H1 (cell line): ENCODE measurements around the gene BPHL. TPM values are rescaled to one million over a fixed set of nuclear protein-coding genes. Genes with fewer than 3 reads are reported as not detected.

Experiments
- CTCF ChIA-PET: fragments of 300-600 bp; sonication (Branson Sonifier 250); formaldehyde crosslinking; loops from one replicate; lab custom pipeline; 2021; ENCODE audit not compliant: partially characterized antibody; lab: Charles Lee
- POLR2A ChIA-PET: fragments of 300-600 bp; sonication (Branson Sonifier 250); formaldehyde crosslinking; loops from one replicate; lab custom pipeline; 2021; ENCODE audit warnings: inconsistent platforms; ENCODE audit not compliant: partially characterized antibody; lab: Charles Lee
- DNase-seq, 2 experiments: peaks; one replicate each; pipeline versions ENCODE4 v3.0.0 to v3.0.0-alpha.2; 2010 to 2022; ENCODE audit warnings: low spot score in 2 of 2, low read depth in 1 of 2, mixed read lengths in 1 of 2
- FAIRE-seq: peaks from 2 replicates; lab custom pipeline; 2011; peaks lifted over from hg19 to GRCh38; lab: Jason Lieb, UNC
- H2AFZ ChIP-seq: 2 replicates; pipeline ENCODE4 v1.8.1; 2012; ENCODE audit warnings: low read length, inconsistent platforms
- H2AK5ac ChIP-seq: 2 replicates; pipeline ENCODE4 v1.6.1; 2013; ENCODE audit warnings: low read depth, low read length
- H2BK120ac ChIP-seq: replicated peaks from 2 replicates; pipeline ENCODE3; 2013; ENCODE audit warnings: low read depth, low read length, inconsistent platforms
- H2BK12ac ChIP-seq: 2 replicates; pipeline ENCODE4 v1.6.1; 2013; ENCODE audit warnings: low read depth, low read length
- H2BK15ac ChIP-seq: 2 replicates; pipeline ENCODE4 v1.6.1; 2013; ENCODE audit warnings: low read length
- H2BK20ac ChIP-seq: 2 replicates; pipeline ENCODE4 v1.6.1; 2013; ENCODE audit warnings: low read length
- H2BK5ac ChIP-seq: 2 replicates; pipeline ENCODE4 v1.6.1; 2013; ENCODE audit warnings: low read depth, low read length
- H3K14ac ChIP-seq: 2 replicates; pipeline ENCODE4 v1.6.1; 2013; ENCODE audit warnings: inconsistent platforms; ENCODE audit not compliant: insufficient read length
- H3K18ac ChIP-seq: 2 replicates; pipeline ENCODE4 v1.6.1; 2013; ENCODE audit warnings: low read length; ENCODE audit errors: extremely low read depth
- H3K23ac ChIP-seq: 2 replicates; pipeline ENCODE4 v1.6.1; 2013; ENCODE audit warnings: inconsistent platforms; ENCODE audit not compliant: insufficient read length
- H3K23me2 ChIP-seq: 2 replicates; pipeline ENCODE4 v1.6.1; 2013; ENCODE audit warnings: low read depth, low read length
- H3K27ac ChIP-seq: 2 replicates; pipeline ENCODE4 v1.6.1; 2011; ENCODE audit warnings: low read depth, low read length, inconsistent platforms
- H3K27me3 ChIP-seq, 4 experiments: replicated peaks in 1 of 4; 1 replicate in 1 of 4; 2 replicates in 3 of 4; pipeline versions ENCODE4 v1.6.1 to v1.8.1; 2011 to 2013; ENCODE audit warnings: low read length in 3 of 4, mild to moderate bottlenecking in 3 of 4, inconsistent platforms in 2 of 4, mixed read lengths in 2 of 4, moderate library complexity in 1 of 4; ENCODE audit not compliant: control insufficient read depth in 3 of 4, insufficient read depth in 3 of 4; ENCODE audit errors: extremely low read depth in 1 of 4
- H3K36me3 ChIP-seq, 4 experiments: 2 replicates each; pipeline versions ENCODE4 v1.6.1 to v1.8.1; 2011 to 2013; ENCODE audit warnings: mild to moderate bottlenecking in 4 of 4, low read length in 3 of 4, moderate library complexity in 2 of 4, control low read depth in 1 of 4, inconsistent platforms in 1 of 4; ENCODE audit not compliant: insufficient read depth in 4 of 4, control insufficient read depth in 2 of 4
- H3K4ac ChIP-seq: replicated peaks from 2 replicates; pipeline ENCODE3; 2013; ENCODE audit warnings: low read length, low read depth, mixed read lengths, inconsistent platforms; ENCODE audit not compliant: insufficient read length
- H3K4me1 ChIP-seq, 4 experiments: replicated peaks in 1 of 4; 1 replicate in 1 of 4; 2 replicates in 3 of 4; pipeline versions ENCODE4 v1.6.1 to v1.8.1; 2011 to 2013; ENCODE audit warnings: low read length in 3 of 4, inconsistent platforms in 2 of 4, mixed read lengths in 1 of 4; ENCODE audit not compliant: insufficient read depth in 4 of 4, control insufficient read depth in 3 of 4
- H3K4me2 ChIP-seq, 2 experiments: 2 replicates each; pipeline versions ENCODE4 v1.6.1 to v1.8.1; 2011 to 2013; ENCODE audit warnings: low read depth in 2 of 2, low read length in 2 of 2, control low read depth in 1 of 2, inconsistent platforms in 1 of 2, mild to moderate bottlenecking in 1 of 2; ENCODE audit not compliant: insufficient read depth in 1 of 2
- H3K4me3 ChIP-seq, 4 experiments: fragments of 200-600, 300-600 bp in 1 of 4; sonication (generic), shearing (Covaris generic), sonication (Bioruptor Twin) in 1 of 4; 2 replicates each; pipeline versions ENCODE4 v1.5.1 to v1.8.1; 2011 to 2016; ENCODE audit warnings: low read length in 4 of 4, low read depth in 3 of 4, control low read depth in 2 of 4, inconsistent platforms in 2 of 4, mild to moderate bottlenecking in 2 of 4, mixed read lengths in 1 of 4, moderate library complexity in 1 of 4; ENCODE audit not compliant: insufficient read depth in 2 of 4; ENCODE audit errors: extremely low read depth in 1 of 4
- H3K56ac ChIP-seq: replicated peaks from 2 replicates; pipeline ENCODE3; 2013; ENCODE audit warnings: low read depth, mild to moderate bottlenecking, mixed read lengths, low read length, inconsistent platforms; ENCODE audit not compliant: insufficient read length
- H3K79me1 ChIP-seq: 2 replicates; pipeline ENCODE4 v1.6.1; 2013; ENCODE audit warnings: low read depth, low read length, control low read depth
- H3K79me2 ChIP-seq, 2 experiments: 2 replicates each; pipeline versions ENCODE4 v1.6.1 to v1.8.1; 2012 to 2013; ENCODE audit warnings: low read length in 2 of 2, mild to moderate bottlenecking in 2 of 2, inconsistent platforms in 1 of 2; ENCODE audit not compliant: insufficient read depth in 2 of 2, control insufficient read depth in 1 of 2
- H3K9ac ChIP-seq, 4 experiments: replicated peaks in 1 of 4; 1 replicate in 1 of 4; 2 replicates in 3 of 4; pipeline versions ENCODE4 v1.6.1 to v1.8.1; 2011 to 2013; ENCODE audit warnings: low read depth in 3 of 4, low read length in 3 of 4, control low read depth in 2 of 4, mild to moderate bottlenecking in 2 of 4, moderate library complexity in 2 of 4, inconsistent platforms in 1 of 4; ENCODE audit errors: extremely low read depth in 1 of 4
- H3K9me3 ChIP-seq, 2 experiments: 2 replicates each; pipeline versions ENCODE4 v1.6.1 to v1.8.1; 2012 to 2013; ENCODE audit warnings: mild to moderate bottlenecking in 2 of 2, moderate library complexity in 2 of 2, control low read depth in 1 of 2, inconsistent platforms in 1 of 2, low read depth in 1 of 2, low read length in 1 of 2, mixed read lengths in 1 of 2; ENCODE audit not compliant: insufficient read depth in 2 of 2
- H4K20me1 ChIP-seq, 2 experiments: replicated peaks in 1 of 2; 2 replicates each; pipeline versions ENCODE3 to v1.8.1; 2011 to 2013; ENCODE audit warnings: inconsistent platforms in 2 of 2, low read length in 2 of 2, mild to moderate bottlenecking in 1 of 2; ENCODE audit not compliant: insufficient read depth in 2 of 2, control insufficient read depth in 1 of 2
- H4K5ac ChIP-seq: 2 replicates; pipeline ENCODE4 v1.6.1; 2013; ENCODE audit warnings: low read length, low read depth, mixed read lengths, inconsistent platforms; ENCODE audit not compliant: insufficient read length
- H4K8ac ChIP-seq: 2 replicates; pipeline ENCODE4 v1.8.0; 2013; ENCODE audit warnings: mild to moderate bottlenecking, moderate library complexity, low read length, inconsistent platforms; ENCODE audit not compliant: insufficient read depth; ENCODE audit errors: extremely low read depth
- H4K91ac ChIP-seq: replicated peaks from 2 replicates; pipeline ENCODE3; 2013; ENCODE audit warnings: low read length, mixed read lengths, inconsistent platforms; ENCODE audit not compliant: insufficient read length
- ATF3 ChIP-seq: IDR thresholded peaks from 2 replicates; pipeline ENCODE4 v1.6.1; 2011; ENCODE audit warnings: low read depth, mild to moderate bottlenecking, low read length; ENCODE audit not compliant: insufficient read depth
- CHD2 ChIP-seq: IDR thresholded peaks from 2 replicates; pipeline ENCODE4 v1.6.1; 2012; ENCODE audit warnings: low read length, improper control_type of control experiment
- EP300 ChIP-seq, 2 experiments: IDR thresholded peaks; 1 replicate in 1 of 2; 2 replicates in 1 of 2; pipeline ENCODE4 v1.6.1; 2011 to 2012; ENCODE audit warnings: low read depth in 2 of 2, low read length in 2 of 2, mild to moderate bottlenecking in 2 of 2, borderline replicate concordance in 1 of 2, inconsistent platforms in 1 of 2, moderate library complexity in 1 of 2
- KDM4A ChIP-seq: IDR thresholded peaks from one replicate; pipeline ENCODE4 v1.7.1; 2012; ENCODE audit warnings: low read depth, mild to moderate bottlenecking, moderate library complexity, low read length, inconsistent platforms; ENCODE audit not compliant: severe bottlenecking
- NANOG ChIP-seq: IDR thresholded peaks from 2 replicates; pipeline ENCODE4 v1.6.1; 2011; ENCODE audit warnings: low read length, low read depth, mild to moderate bottlenecking, inconsistent platforms; ENCODE audit not compliant: insufficient read depth, poor library complexity, severe bottlenecking
- PHF8 ChIP-seq: fragments of 200-600 bp; sonication (generic); conservative IDR thresholded peaks from 2 replicates; pipeline ENCODE4 v1.7.1; 2012; ENCODE audit warnings: low read depth, mild to moderate bottlenecking, inconsistent platforms, low read length, moderate library complexity
- SIRT6 ChIP-seq: IDR thresholded peaks from one replicate; pipeline ENCODE4 v1.7.1; 2012; ENCODE audit warnings: low read length, inconsistent platforms
- SIX5 ChIP-seq: IDR thresholded peaks from 2 replicates; pipeline ENCODE4 v1.6.1; 2011; ENCODE audit warnings: mild to moderate bottlenecking, low read depth, low read length
- TAF1 ChIP-seq: IDR thresholded peaks from 2 replicates; pipeline ENCODE4 v1.6.1; 2011; ENCODE audit warnings: mild to moderate bottlenecking, low read depth, low read length
- polyA plus RNA-seq, 7 experiments: library from polyadenylated mRNA; depleted of rRNA in 3 of 7; stranded (reverse) in 5 of 7; unstranded in 2 of 7; fragments of >200 nt in 5 of 7; fragments of 200-250 nt in 2 of 7; gene quantifications; 1 replicate in 5 of 7; 2 replicates in 1 of 7; 4 replicates in 1 of 7; pipeline versions ENCODE4 v1.2.1 to v1.2.3, GENCODE V29; 2011 to 2013; ENCODE audit warnings: missing spikeins in 2 of 7, mixed read lengths in 2 of 7
- total RNA-seq: library from RNA; stranded (reverse); fragmentation: NEBNext Ultra II Directional; extraction: Animal tissue kit (Norgen Biotek cat#: 25700); gene quantifications from 2 replicates; pipeline ENCODE4 v1.2.1, GENCODE V29; 2021

The BPHL gene
- total and polyA plus RNA-seq, 2 of the 8 experiments (the other 6 are each of a cell fraction or from before 2014, with no cell fraction given), result 24.4 to 36.4 TPM

- Histone ChIP-seq H3K27ac (no peak overlapping the region), H2BK12ac (no peak overlapping the region), H4K20me1 (no peaks in the 10 kb centered on the region), H2BK20ac (no peak overlapping the region), H2AFZ (no peak overlapping the region), H3K27me3 (no peaks in the 10 kb centered on the region), H3K9ac (no peak overlapping the region), H2BK5ac (no peak overlapping the region), H3K4me3 (no peak overlapping the region), H4K5ac (no peak overlapping the region), H2AK5ac (no peak overlapping the region), H3K79me1 (peaks cover 3% of the 10 kb centered on the region), H3K18ac (no peak overlapping the region), H3K23me2 (peaks cover 8% of the 10 kb centered on the region; the same call in 1 of the 2 replicates), H3K56ac (no peak overlapping the region), H3K36me3 (peaks cover 9 to 60% (median 35%) of the 10 kb centered on the region in 4 experiments), H4K8ac (no peak overlapping the region), H3K14ac (no peak overlapping the region), H3K9me3 (no peaks in the 10 kb centered on the region), H3K79me2 (no peaks in the 10 kb centered on the region), H3K23ac (no peak overlapping the region), H3K4ac (no peak overlapping the region), H2BK120ac (no peak overlapping the region), H4K91ac (no peak overlapping the region), H3K4me2 (no peak overlapping the region), H2BK15ac (no peak overlapping the region), H3K4me1 (peaks cover 2 to 7% (median 3%) of the 10 kb centered on the region in 4 experiments; a peak in 6 of 7 replicates)
- ChIA-PET CTCF (interaction anchor here (1.1 to 2.0 kb wide), 4 partner anchors 10 to 109 kb away, joined by 3 to 7 read pairs (median 4); no protein-coding TSS in a partner anchor), POLR2A (interaction anchor here (1.1 to 7.3 kb wide), 7 partner anchors 8 to 184 kb away, joined by 3 to 56 read pairs (median 4); no protein-coding TSS in a partner anchor)
- no peak for FAIRE-seq
- TF ChIP-seq TAF1 (no peak), PHF8 (no peak), CHD2 (no peak), KDM4A (no peak), ATF3 (no peak), SIRT6 (no peak), EP300 (IDR thresholded peaks at IDR 0.05; ENCODE audit: borderline replicate concordance in 1 of 2, low read depth in 2 of 2, low read length in 2 of 2) (no peak), NANOG (no peak), SIX5 (no peak)
- DNase-seq, result no peak
These were observed 24.0 kb downstream of the BPHL start for GRCh38 chr6:3142536-3142935.
